GM19035 (cell line): Measurements from ENCODE around the gene CCL23.

Source experiments
- ATAC-seq: cut with Tn5 transposase; IDR thresholded peaks from one replicate; pipeline ENCODE4 v1.9.1; 2021; ENCODE audit not compliant: unreplicated experiment

CCL23 gene

GRCh38 chr17:35972066-35972465 lies 45.7 kb downstream of the CCL23 start:
- ATAC-seq, result no peak

- no peak for ATAC-seq
These were observed 48.0 kb downstream of the CCL23 start for GRCh38 chr17:35969558-35970380.

- no peak for ATAC-seq
These were observed 49.2 kb downstream of the CCL23 start for GRCh38 chr17:35968520-35969054.

GRCh38 chr17:35965272-35965671 lies 52.5 kb downstream of the CCL23 start:
- ATAC-seq, result no peak

DNA sequence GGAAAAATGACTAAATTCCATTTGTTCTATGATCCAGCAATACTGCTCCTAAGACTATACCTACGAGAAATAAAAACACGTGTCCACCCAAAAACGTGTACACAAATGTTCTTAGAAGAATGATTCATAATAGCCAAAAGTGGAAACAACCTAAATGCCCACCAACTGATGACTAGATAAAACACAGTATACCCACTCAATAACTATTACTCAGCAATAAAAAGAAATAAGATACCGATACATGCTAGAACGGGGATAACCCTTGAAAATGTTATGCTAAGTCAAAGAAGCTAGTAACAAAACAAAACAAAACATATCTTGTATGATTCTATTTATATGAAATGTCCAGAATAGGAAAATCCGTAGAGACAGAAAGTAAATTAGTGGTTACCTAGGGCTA lies 54.1 kb downstream of the CCL23 start:
- no peak for ATAC-seq
